HG02943 (cell line): Measurements from ENCODE around the gene ETV3.

ENCODE experiments used
- ATAC-seq: cut with Tn5 transposase; IDR thresholded peaks from one replicate; pipeline ENCODE4 v1.9.1; 2021; ENCODE audit warnings: mild to moderate bottlenecking, low read depth, moderate library complexity; ENCODE audit not compliant: unreplicated experiment

The ETV3 gene

GRCh38 chr1:157140063-157140588 lies 1.9 kb upstream of the ETV3 start:
- ATAC-seq = no peak

DNA sequence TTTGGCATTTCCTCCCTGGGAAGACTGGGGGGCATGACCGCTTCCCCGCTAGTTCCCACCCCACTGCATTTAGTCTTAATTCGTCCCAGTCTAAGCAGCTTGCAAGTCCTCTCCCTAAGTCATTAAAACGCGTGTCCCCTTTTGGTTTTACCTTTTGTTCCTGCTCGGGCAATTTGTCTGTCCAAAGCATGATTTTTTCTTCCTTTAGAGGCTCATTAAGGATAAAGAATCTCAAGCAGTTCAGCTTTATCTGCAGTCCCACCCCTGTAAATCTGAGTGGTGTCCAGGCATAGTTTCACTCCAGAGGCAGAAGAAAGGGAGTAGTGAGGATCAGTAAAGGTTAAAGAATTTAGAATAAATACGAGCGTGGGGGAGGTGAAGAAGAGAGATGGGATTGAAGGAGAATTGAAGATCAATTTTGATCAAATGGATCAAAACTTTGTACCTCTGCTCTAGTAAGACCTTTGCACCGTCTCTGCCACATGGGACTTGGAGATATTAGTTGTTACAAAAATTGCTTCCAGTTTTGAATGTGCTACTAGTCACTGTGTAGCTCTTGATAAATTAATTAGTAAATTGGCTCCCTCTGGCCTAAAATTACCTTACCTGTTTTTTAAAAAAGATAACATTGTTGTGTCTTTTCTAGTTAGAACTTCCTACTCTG lies 989 bp upstream of the ETV3 start:
- no peak for ATAC-seq

DNA sequence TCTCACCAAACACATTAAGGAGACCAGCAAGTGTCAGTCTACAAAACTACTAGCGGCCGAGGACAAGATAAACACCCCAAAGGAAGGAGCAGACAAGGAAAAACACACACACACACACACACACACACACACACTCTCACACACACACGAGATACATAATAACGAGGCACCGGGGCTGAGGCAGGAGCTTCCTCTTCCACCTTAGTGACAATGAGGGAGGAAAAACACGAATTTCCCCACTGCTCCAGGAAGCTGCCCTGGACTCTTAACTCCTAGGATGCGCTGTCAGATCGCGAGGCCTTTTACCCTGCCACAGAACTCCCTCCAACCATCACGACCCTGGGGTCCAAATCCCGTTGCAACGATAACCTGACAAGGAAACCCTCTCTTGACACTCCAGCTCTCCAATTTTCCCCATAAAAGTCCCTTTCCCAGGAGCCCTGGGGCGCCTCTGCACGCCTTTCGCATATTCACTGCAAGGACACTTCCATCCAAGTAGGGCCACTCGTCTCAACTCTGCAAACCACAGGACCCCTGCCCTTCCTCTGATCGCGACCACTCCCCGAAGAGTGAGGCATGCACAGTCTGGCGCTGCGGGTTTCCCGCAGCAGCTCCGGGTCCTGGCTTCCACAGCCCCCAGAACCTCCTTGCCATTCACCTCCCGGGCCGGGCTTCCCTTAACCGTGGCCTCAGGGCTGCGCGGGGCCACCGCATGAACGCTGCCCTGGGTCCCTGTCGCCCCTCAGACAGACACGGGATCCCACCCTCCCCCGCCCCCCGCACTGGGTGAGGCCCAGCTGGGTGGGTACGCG lies 581 bp downstream of the ETV3 start:
- peak; percentile 13 for ATAC-seq

GRCh38 chr1:157137046-157137407 lies 1.2 kb downstream of the ETV3 start:
- ATAC-seq = no peak

GRCh38 chr1:157136133-157136532 lies 2.1 kb downstream of the ETV3 start:
- ATAC-seq = no peak

DNA sequence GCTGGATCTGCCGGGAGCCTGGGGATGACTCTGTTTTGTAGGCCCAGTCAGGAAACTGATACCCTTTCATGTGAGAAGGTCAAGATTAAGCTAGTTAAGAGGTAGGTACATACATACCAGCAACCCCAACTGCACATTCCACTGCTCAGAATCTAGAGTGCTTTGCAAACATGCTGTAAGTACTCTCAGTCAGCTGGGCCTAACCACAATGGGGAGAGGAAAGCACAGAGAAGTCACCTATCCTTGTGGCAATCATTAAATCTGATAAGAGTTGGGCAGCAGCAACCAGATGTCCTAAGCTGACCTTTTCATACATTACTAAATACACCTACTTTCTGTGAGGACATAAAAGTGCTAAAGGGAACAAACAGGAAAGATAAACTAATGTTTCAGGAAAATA lies 2.5 kb downstream of the ETV3 start:
- no peak for ATAC-seq

GRCh38 chr1:157135070-157135469 lies 3.1 kb downstream of the ETV3 start:
- no peak for ATAC-seq

DNA sequence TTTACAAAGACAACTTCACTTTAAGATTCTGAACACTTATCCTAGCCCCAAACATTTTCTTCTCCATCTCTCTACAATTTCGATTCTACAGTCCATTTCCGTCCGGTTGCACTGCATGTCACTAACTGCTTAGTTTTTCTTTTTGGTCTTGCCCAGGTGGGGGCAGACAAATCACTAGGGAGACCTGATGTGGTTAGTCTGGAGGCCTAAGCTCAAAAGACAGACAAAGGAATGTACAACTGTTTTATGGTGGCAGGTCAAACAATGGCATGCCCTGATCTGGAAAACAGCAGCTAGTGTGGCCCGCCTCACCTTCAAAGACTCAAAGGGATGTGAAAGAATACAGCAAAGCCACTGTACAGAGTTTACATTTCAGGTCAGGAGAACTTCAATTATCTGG lies 3.8 kb downstream of the ETV3 start:
- no peak for ATAC-seq

- ATAC-seq = no peak
These were observed 4.8 kb downstream of the ETV3 start for GRCh38 chr1:157133426-157133825.

GRCh38 chr1:157132616-157133167 lies 5.5 kb downstream of the ETV3 start:
- ATAC-seq = no peak

DNA sequence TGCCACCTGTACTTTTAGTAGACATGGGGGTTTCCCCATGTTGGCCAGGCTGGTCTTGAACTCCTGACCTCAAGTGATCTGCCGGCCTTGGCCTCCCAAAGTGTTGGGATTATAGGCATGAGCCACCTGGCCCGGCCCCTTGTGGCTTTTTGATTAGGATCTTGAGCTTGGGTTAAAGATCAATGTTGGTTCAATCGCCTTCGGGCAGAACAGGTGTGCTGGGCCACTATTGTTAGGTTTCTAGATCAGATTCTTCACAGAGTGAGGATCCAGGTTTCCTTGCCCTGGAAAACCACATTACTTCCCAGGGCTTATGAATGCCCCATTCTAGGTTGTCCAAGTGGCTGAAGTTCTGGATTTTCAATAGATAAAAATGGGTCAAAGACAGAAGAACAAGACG lies 6.1 kb downstream of the ETV3 start:
- ATAC-seq = no peak

GRCh38 chr1:157131281-157131680 lies 6.9 kb downstream of the ETV3 start:
- no peak for ATAC-seq

DNA sequence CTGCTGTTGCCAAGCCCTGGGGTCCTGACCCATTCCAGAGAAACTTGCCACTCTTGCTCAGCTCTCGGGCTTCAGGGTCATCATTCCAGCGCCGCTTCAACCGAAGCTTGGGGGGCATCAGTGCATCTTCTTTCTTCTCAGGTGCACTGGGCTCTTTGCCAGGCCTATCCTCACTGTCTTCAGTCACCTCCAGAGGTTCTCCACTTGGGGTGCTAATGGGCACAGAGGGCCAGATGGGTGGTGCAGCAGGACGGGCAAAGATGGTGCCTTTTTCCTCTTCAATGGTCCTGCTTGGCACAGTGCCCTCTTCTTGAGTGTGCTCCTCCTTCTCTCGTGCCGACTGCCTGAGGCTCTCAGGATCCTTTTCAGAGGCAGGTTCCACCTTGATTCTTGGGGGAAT lies 13.3 kb downstream of the ETV3 start:
- no peak for ATAC-seq

- ATAC-seq = no peak
These were observed 18.7 kb downstream of the ETV3 start for GRCh38 chr1:157119448-157119847.

DNA sequence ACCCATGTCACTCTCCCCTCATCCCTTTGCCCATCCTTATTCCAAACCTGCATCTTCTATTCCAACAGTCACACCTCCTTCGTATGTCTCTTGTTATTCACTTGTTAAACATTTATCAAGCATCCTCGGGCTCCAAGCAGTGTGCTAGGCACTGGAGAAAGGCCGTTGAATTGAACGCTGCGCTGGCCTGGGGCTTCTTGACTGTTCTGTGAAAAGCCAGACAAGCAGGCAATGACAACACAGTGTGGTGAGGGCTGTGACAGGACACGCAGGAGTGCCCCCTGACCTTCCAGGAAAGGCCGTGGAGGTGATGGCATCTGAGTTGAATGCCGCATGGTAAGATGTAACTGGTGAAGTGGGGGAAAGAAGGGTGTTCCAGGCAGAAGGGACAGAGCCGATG lies 19.2 kb downstream of the ETV3 start:
- ATAC-seq = no peak

GRCh38 chr1:157117527-157118057 lies 20.6 kb downstream of the ETV3 start:
- ATAC-seq = no peak

DNA sequence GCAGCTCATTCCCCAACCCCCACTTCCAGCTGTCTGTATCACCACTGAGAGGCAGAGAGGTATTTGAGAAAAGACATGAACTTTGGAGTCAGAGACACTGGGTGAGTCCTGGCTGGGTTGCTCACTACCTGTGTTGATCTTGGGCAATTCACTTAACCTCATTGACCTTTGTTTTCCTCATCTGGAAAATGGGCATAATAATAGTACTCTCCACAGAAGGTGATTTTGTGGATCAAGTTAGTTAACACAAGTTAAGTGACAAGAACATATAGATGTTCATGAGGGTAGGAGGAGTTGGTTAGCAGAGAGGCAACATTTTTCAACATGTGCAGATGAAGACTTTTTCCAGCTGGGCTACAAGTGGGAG lies 21.5 kb downstream of the ETV3 start:
- no peak for ATAC-seq

DNA sequence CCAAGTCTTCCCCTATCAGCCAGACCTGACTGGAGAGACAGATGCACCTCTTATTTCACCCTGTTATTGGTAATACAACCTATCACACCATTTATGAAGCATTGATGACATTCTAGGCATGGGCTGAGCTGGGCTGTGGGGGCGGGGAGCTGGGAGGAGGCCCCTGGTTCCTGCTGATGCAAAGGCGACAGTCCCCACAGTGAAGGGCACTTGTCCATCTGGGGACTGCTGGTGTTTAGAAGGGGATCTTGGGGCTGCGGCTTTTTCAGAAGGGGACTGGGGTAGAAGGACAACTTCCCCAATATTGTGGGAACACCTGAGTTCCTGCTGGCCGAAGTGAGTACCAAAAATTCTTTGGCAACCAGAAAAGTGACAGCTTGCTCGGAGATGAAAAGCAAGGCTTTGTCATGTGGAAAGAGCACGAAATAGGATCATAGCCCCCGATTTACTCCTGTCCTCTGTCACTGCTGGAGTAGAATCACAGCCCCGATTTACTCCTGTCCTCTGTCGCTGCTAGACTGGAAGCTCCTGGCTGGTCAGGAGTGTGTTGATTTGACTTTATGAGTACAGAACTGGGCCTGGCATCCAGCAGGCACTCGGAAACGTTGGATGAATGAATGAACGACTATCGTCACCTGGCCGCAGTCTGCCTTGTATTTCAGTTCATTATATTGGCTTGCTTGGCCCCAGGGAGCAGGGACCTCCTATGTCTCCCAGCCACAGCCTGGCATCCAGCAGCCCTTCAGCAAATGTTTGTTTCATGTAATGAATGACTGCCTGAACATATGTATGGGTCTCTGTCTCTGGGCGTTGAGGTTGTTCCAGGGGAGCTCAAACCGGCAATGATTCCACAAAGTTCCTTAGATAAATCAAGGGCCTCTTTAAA lies 22.1 kb downstream of the ETV3 start:
- ATAC-seq = no peak

DNA sequence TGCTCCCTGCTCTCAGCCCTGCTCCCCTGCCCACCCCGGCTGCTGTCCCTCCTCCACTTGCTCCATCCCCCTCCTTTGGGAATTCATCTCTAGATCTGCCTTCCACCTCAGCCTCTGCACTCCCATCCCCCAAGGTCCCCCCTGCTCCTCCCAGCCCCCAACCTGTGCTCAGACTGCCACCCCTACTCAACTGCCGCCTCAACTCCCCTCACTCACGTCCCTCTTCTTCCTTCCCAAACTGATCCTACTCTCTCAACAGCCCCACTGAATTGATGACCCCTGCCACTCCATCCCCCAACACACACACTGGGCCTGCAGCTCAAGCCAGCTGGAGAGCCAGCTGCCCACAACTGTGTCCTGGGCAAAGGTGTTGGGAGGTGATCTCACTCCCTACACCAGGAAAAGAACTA lies 22.8 kb downstream of the ETV3 start:
- ATAC-seq = no peak
